HFF-Myc (cell line): Measurements from ENCODE around the gene HOXA11.

Experiments used
- DNase-seq: peaks from one replicate; pipeline ENCODE4 v3.0.0-alpha.2; 2011; ENCODE audit warnings: low read depth; ENCODE audit errors: extremely low read depth
- H3K4me3 ChIP-seq: replicated peaks from 2 replicates; pipeline ENCODE4 v1.5.1; 2011; ENCODE audit warnings: low read depth, mild to moderate bottlenecking, control low read depth, low read length
- CTCF ChIP-seq: IDR thresholded peaks from 2 replicates; pipeline ENCODE4 v1.5.1; 2012; ENCODE audit warnings: mild to moderate bottlenecking, low read depth, low read length, control low read depth; ENCODE audit errors: missing control alignments

The HOXA11 gene

GRCh38 chr7:27148756-27149641 lies 36.0 kb downstream of the HOXA11 start:
- no peak for DNase-seq
- no peak overlapping the region for H3K4me3 ChIP-seq
- no peak for TF ChIP-seq CTCF

DNA sequence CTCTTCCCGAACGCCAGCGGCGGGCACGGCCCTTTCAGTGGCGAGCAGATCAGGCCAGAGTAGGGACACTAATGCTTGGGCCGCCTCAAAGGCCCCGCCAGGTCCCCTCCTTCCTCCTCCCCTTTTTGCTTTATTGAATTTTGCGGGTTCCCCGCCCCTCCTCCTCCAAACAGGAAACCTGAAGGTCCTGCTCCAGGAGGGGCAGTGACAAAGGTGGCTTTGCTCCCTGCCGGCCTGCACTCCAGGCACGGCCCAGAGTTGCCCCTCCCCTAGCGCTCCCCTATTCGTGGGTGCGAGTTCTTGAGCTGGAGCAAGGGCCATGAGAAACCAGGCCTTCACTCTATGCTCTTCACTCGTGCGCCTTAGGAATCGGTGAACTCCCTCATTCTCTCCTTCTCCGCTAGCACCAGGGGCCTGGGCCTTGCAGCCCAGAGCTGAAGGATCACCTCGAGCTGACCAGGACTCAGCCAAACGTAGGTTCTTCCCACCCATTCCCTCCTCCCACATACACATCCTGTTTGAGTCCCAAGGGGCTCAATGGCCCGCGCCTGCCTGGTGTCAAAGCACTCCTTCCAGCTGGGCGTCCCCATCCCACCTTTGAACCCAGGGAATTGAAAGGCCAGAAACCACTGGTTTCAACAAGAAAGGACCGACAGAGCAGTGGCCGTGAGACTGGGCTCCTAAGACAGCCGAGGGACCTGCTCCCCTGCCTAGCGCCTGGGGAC lies 36.8 kb downstream of the HOXA11 start:
- H3K4me3 ChIP-seq: no peak overlapping the region
- DNase-seq: no peak
- no peak for TF ChIP-seq CTCF

- no peak for TF ChIP-seq CTCF
- no peak within 1 kb of the TSS for H3K4me3 ChIP-seq
- no peak for DNase-seq
Measured at GRCh38 chr7:27147199-27148030, 37.6 kb downstream of the HOXA11 start, which contains the start of gene HOXA6. HOXA6 (minus strand) TSS chr7:27147774; CDS start chr7:27147749, 25 bp downstream.

- no peak for DNase-seq
- H3K4me3 ChIP-seq: no peak overlapping the region
- TF ChIP-seq CTCF: no peak
Measured at GRCh38 chr7:27146491-27147198, 38.4 kb downstream of the HOXA11 start.

GRCh38 chr7:27145914-27146412 lies 39.1 kb downstream of the HOXA11 start:
- no peak overlapping the region for H3K4me3 ChIP-seq
- TF ChIP-seq CTCF: no peak
- no peak for DNase-seq
